LNCaP clone FGC (cell line): Measurements from ENCODE around the gene FBXW7.

Source experiments
- DNase-seq: peaks from one replicate; pipeline ENCODE4 v3.0.0-alpha.2; 2011; ENCODE audit warnings: low read depth
- H3K4me3 ChIP-seq: 2 replicates; pipeline ENCODE4 v1.5.1; 2011; ENCODE audit warnings: mild to moderate bottlenecking, low read depth, low read length, control low read depth
- TF ChIP-seq, protein P1 (sequence below): IDR thresholded peaks from 2 replicates; pipeline ENCODE4 v1.5.1; 2012; ENCODE audit warnings: mild to moderate bottlenecking; ENCODE audit not compliant: control insufficient read depth, insufficient read depth; ENCODE audit errors: extremely low read depth

The FBXW7 gene

DNA sequence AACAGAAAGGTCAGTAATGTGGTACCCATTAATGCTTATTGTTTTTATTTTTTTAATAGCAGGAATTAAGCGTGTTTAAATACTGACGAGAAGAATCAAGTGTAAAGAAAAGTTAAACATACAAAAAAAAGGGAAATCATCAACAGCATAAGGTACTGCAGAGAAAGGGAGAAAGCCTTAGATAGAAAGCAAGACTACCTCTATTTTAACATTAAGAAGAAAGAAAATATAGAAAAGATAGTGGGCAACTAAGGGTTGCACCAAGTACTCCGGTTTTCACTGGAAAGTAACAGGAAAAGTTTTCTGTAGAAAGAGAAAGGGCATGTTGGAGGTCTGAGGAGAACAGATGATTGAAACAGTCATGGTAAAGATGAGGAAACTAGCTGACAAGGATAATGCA, 41.9 kb downstream of the FBXW7 start:
- no peak overlapping the region for H3K4me3 ChIP-seq
- no peak for DNase-seq
- TF ChIP-seq, protein P1, sequence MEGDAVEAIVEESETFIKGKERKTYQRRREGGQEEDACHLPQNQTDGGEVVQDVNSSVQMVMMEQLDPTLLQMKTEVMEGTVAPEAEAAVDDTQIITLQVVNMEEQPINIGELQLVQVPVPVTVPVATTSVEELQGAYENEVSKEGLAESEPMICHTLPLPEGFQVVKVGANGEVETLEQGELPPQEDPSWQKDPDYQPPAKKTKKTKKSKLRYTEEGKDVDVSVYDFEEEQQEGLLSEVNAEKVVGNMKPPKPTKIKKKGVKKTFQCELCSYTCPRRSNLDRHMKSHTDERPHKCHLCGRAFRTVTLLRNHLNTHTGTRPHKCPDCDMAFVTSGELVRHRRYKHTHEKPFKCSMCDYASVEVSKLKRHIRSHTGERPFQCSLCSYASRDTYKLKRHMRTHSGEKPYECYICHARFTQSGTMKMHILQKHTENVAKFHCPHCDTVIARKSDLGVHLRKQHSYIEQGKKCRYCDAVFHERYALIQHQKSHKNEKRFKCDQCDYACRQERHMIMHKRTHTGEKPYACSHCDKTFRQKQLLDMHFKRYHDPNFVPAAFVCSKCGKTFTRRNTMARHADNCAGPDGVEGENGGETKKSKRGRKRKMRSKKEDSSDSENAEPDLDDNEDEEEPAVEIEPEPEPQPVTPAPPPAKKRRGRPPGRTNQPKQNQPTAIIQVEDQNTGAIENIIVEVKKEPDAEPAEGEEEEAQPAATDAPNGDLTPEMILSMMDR = no peak

DNA sequence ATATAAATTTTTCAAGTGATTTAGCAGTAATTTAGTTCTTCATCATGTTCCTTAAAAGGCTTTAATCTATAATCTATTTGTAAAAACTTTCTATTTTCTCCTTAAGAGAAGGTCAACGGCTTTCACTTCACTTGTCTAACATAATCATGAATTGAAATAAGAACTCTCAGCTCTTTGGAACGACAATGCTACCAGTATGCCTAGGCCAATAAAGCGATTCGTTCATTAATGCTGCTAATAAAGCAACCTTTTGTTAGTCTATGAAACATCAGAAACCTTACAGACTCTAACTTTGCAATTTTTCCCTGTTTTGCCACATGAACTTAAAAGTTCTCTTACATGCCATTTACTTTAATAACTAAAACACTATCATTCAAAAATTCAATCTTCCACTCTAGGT, 47.6 kb downstream of the FBXW7 start:
- DNase-seq = no peak
- H3K4me3 ChIP-seq = no peak overlapping the region
- TF ChIP-seq, protein P1 = no peak

DNA sequence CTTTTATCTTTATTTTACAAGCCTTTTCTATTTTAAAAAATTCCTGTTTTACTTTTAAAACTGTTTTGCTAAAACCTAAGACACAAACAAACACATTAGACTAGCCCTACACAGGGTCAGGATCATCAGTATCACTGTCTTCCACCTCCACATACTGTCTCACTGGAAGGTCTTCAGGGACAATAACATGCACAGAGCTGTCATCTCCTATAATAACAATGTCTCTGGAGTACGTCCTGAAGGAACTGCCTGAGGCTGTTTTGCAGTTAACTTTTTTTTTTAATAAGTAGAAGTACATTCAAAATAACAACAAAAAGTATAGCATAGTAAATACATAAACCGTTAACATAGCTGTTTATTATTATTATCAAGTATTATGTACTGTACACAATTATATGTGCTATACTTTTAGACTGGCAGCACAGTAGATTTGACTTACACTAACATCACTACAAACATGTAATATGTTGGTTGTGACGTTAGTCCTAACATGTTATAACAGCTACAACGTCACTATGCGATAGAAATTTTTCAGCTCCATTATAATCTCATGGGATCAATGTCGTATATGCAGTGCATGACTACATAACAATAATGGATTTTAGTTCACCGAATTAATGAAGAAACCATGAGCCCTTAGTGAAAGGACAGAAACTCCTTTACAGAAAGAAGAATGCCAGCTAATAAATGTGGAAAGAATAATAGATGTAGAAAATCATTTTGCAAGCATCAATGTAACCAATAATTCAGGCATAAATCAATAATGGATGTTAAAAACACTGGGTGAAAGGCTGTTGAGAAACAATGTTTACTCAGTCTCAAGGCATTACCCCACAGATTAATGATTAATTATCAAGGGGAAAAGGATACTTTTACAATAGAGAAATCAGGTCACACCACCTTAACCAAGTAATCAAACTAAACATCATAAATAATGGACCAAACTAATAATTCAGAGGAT, 49.2 kb downstream of the FBXW7 start:
- H3K4me3 ChIP-seq = no peak overlapping the region
- TF ChIP-seq, protein P1 = no peak
- DNase-seq = no peak

DNA sequence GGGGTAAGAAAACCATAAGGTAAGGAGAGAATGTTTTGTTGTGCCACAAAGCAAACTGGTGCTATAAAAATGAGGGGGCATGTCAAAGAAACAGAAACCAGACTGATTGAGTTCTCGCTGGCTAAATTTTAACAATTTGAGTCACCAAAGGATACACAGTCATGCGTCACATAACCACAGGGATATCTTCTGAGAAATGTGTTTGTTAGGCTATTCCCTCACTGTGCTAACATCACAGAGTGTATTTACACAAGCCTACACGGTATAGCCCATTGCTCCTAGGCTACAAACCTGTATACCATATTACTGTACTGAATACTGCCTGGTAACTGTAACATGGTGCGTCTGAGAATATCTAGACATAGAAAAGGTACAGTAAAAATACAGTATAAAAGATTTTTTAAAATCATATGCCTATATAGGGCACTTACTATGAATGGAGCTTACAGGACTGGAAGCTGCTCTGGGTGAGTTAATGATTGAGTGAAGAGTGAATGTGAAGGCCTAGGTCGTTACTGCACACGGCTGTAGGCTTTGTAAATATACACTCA, 50.1 kb downstream of the FBXW7 start:
- DNase-seq = no peak
- no peak overlapping the region for H3K4me3 ChIP-seq
- TF ChIP-seq, protein P1 = no peak

DNA sequence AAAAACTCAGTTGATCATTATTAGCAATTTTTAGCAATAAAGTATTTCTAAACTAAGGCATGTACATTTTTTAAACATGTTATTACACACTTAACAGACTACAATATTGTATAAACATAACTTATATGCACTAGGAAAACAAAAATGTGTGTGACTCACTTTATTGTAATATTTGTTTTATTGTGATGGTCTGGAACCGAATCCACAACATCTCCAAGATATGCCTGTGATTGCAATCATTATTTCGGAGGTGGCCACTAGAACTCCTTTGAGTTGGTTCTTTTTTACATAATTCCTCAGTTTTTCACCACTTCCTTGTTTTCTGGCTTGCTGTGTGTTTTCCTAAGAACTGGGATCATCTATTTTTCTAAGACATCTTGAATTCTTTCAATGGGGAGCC, 53.7 kb downstream of the FBXW7 start:
- H3K4me3 ChIP-seq = no peak overlapping the region
- no peak for DNase-seq
- TF ChIP-seq, protein P1 = no peak

DNA sequence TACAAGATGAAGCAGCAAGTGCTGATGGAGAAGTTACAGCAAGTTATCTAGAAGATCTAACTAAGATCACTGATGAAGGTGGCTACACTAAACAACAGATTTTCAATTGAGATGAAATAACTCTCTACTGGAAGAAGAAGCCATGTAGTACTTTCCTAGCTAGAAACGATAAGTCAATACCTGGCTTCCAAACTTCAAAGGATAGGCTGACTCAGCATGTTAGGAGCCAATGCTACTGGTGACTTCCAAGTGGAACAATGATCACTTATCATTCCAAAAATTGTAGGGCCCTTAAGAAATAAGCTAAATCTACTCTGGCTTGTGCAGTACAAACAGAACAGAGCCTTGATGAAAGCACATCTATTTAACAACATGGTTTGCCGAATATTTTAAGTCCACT, 55.0 kb downstream of the FBXW7 start:
- DNase-seq = no peak
- no peak overlapping the region for H3K4me3 ChIP-seq
- TF ChIP-seq, protein P1 = no peak

DNA sequence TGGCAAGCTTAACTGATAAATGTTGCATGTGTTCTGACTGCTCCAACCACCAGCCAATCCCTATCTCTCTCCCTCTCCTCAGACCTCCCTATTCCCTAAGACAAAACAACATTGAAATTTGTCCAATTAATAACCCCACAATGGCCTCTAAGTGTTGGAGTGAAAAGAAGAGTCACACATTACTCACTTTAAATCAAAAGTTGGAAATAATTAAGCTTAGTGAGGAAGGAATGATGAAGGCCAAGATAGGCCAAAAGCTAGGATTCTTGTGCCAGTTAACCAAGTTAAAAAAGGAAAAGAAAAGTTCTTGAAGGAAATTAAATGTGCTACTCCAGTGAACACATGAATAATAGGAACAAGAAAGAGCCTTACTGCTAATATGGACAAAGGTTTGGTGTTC, 55.6 kb downstream of the FBXW7 start:
- no peak for DNase-seq
- TF ChIP-seq, protein P1 = no peak

More for the DNA sequence above, 55.6 kb downstream of the FBXW7 start:
- H3K4me3 ChIP-seq = no peak overlapping the region
